Upper lobe of left lung (tissue), 4 donors: Measurements from ENCODE around the gene SLC2A14.

ENCODE experiments used
- CTCF ChIP-seq, 6 experiments: fragments of 450-650 bp in 4 of 6; fragments of 200-600 bp in 2 of 6; sonication (generic) in 2 of 6; IDR thresholded peaks; one replicate each; pipeline ENCODE4 v1.5.1; 2016 to 2019; ENCODE audit warnings: antibody characterized with exemption in 6 of 6
- POLR2A ChIP-seq, 4 donors: fragments of 450-650 bp; IDR thresholded peaks; one replicate each; pipeline ENCODE4 v1.5.1; 2016 to 2017; ENCODE audit warnings: antibody characterized with exemption in 4 of 4, mild to moderate bottlenecking in 2 of 4
- POLR2AphosphoS5 ChIP-seq, 2 donors: sonication (generic); formaldehyde crosslinking; IDR thresholded peaks; one replicate each; pipeline ENCODE4 v1.5.1; 2017; ENCODE audit warnings: antibody characterized with exemption in 2 of 2

- TF ChIP-seq CTCF (IDR thresholded peaks at IDR 0.05) (no peak), POLR2A (IDR thresholded peaks at IDR 0.05) (no peak), POLR2AphosphoS5 (IDR thresholded peaks at IDR 0.05) (no peak)
Observed at GRCh38 chr12:7788294-7788660, 84.4 kb downstream of the SLC2A14 start.
